HCT116 (cell line): ENCODE data around the gene BMPER. TPM values are rescaled to one million over a fixed set of nuclear protein-coding genes. Genes with fewer than 3 reads are reported as not detected.

Source experiments
- CBX3 ChIP-seq: IDR thresholded peaks from 2 replicates; pipeline ENCODE4 v1.6.1; 2012; ENCODE audit warnings: low read depth
- CEBPB ChIP-seq: IDR thresholded peaks from 2 replicates; pipeline ENCODE4 v1.6.1; 2012; ENCODE audit warnings: low read depth
- ELF1 ChIP-seq: IDR thresholded peaks from 2 replicates; pipeline ENCODE4 v1.6.1; 2012; ENCODE audit warnings: low read depth, borderline replicate concordance
- EZH2 ChIP-seq: fragments of 200-600 bp; sonication (generic); IDR thresholded peaks from 2 replicates; pipeline ENCODE4 v1.6.1; 2017; ENCODE audit warnings: antibody characterized with exemption, mixed run types
- JUND ChIP-seq: IDR thresholded peaks from 2 replicates; pipeline ENCODE4 v1.6.1; 2012
- MAX ChIP-seq: IDR thresholded peaks from 2 replicates; pipeline ENCODE4 v1.6.1; 2012
- SIN3A ChIP-seq: IDR thresholded peaks from 2 replicates; pipeline ENCODE4 v1.6.1; 2012; ENCODE audit warnings: low read depth
- TCF7L2 ChIP-seq: IDR thresholded peaks from 2 replicates; pipeline ENCODE4 v1.7.0; 2011; ENCODE audit warnings: borderline replicate concordance, inconsistent platforms; ENCODE audit not compliant: insufficient read depth, insufficient read length; ENCODE audit errors: extremely low read depth
- ZFX ChIP-seq: fragments of 450-650 bp; IDR thresholded peaks from 2 replicates; pipeline ENCODE4 v1.6.1; 2017
- ZNF274 ChIP-seq: fragments of 200-500 bp; sonication (Bioruptor generic); IDR thresholded peaks from 2 replicates; pipeline ENCODE4 v1.6.1; 2014; ENCODE audit warnings: mild to moderate bottlenecking, low read depth, low read length, inconsistent platforms
- total RNA-seq: library from RNA; stranded (reverse); gene quantifications from one replicate; pipeline ENCODE4 v1.2.1, GENCODE V29; 2021; ENCODE audit not compliant: unreplicated experiment
- TF ChIP-seq, protein P1 (sequence below), 3 experiments: fragments of 200-600 bp in 1 of 3; sonication (generic) in 1 of 3; IDR thresholded peaks in 2 of 3; conservative IDR thresholded peaks in 1 of 3; 2 replicates each; pipeline ENCODE4 v1.5.1; 2012 to 2017; ENCODE audit warnings: low read depth in 2 of 3, low read length in 2 of 3, antibody characterized with exemption in 1 of 3, borderline replicate concordance in 1 of 3, control low read depth in 1 of 3, mild to moderate bottlenecking in 1 of 3, mixed read lengths in 1 of 3, mixed run types in 1 of 3, moderate library complexity in 1 of 3; ENCODE audit not compliant: insufficient read depth in 1 of 3
- TF ChIP-seq, protein P2 (sequence below): IDR thresholded peaks from 2 replicates; pipeline ENCODE4 v1.6.1; 2012

The BMPER gene
- total RNA-seq, 1 experiment from 2014 or later = not detected

GRCh38 chr7:33986951-33987947 lies 81.9 kb downstream of the BMPER start (continued):
- no peak for TF ChIP-seq EZH2
- TF ChIP-seq, protein P1, sequence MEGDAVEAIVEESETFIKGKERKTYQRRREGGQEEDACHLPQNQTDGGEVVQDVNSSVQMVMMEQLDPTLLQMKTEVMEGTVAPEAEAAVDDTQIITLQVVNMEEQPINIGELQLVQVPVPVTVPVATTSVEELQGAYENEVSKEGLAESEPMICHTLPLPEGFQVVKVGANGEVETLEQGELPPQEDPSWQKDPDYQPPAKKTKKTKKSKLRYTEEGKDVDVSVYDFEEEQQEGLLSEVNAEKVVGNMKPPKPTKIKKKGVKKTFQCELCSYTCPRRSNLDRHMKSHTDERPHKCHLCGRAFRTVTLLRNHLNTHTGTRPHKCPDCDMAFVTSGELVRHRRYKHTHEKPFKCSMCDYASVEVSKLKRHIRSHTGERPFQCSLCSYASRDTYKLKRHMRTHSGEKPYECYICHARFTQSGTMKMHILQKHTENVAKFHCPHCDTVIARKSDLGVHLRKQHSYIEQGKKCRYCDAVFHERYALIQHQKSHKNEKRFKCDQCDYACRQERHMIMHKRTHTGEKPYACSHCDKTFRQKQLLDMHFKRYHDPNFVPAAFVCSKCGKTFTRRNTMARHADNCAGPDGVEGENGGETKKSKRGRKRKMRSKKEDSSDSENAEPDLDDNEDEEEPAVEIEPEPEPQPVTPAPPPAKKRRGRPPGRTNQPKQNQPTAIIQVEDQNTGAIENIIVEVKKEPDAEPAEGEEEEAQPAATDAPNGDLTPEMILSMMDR (IDR thresholded peaks at IDR 0.05 in 2 of 3, conservative IDR thresholded peaks at IDR 0.05 in 1 of 3; ENCODE audit: borderline replicate concordance in 1 of 3, insufficient read depth in 1 of 3, low read depth in 2 of 3, low read length in 2 of 3) = no peak
- TF ChIP-seq TCF7L2 = peak; percentile 96
- TF ChIP-seq ELF1 = no peak
- peak; percentile 99 for TF ChIP-seq JUND
- no peak; the same call in 1 of the 2 replicates for TF ChIP-seq CEBPB
- TF ChIP-seq SIN3A = peak; percentile 86
- TF ChIP-seq ZFX = no peak
- peak; percentile 85 for TF ChIP-seq CBX3
- no peak for TF ChIP-seq ZNF274
- TF ChIP-seq MAX = peak; percentile 41; the same call in 1 of the 2 replicates
- TF ChIP-seq, protein P2, sequence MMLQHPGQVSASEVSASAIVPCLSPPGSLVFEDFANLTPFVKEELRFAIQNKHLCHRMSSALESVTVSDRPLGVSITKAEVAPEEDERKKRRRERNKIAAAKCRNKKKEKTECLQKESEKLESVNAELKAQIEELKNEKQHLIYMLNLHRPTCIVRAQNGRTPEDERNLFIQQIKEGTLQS = peak; percentile 64; the same call in 1 of the 2 replicates
- TF ChIP-seq, all 23 proteins: peak for 12
